ENCODE measurements around the gene DUSP21.
"Not testable (repeated sequence)": the region's sequence is repeated elsewhere in the genome, so short reads cannot be mapped to it uniquely, and the experiment has no call there.

The DUSP21 gene

DNA sequence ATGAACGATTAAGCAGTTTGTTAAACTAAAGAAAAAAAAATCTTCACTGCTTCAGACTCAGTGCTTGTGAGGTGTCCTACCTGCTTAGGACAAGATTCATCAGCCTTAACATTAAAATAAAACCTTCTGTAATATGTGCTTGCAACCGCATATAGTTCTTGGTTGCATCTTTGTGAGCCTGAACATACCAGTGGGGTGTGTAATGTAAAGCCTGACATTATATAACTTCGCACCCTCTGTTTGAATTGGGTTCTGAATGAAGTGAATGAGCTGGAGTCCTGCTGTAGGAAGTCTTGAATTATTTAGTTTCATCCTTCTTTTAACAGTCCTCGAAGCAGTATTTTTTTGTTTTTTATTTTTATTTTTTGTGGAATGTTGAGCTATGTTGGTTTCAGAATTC, 32.3 kb downstream of the DUSP21 start:
- no peak for DNase-seq (ENCODE audit: low read depth)

DNA sequence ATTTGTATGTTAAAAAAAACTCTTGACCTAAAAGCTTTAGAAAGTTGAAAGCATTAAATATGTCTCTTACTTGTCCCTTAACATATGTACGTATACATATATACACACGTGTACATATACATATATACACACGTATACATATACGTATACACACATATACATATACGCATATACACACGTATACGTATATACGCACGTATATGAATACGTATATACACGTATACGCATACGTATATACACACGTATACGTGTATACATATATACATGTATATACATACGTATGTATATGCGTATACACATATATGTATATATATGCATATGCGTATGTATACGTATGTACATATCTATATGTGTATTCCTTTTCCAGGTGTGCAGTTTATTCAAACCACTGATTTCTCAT, 32.9 kb downstream of the DUSP21 start:
- DNase-seq (ENCODE audit: low read depth): no peak

DNA sequence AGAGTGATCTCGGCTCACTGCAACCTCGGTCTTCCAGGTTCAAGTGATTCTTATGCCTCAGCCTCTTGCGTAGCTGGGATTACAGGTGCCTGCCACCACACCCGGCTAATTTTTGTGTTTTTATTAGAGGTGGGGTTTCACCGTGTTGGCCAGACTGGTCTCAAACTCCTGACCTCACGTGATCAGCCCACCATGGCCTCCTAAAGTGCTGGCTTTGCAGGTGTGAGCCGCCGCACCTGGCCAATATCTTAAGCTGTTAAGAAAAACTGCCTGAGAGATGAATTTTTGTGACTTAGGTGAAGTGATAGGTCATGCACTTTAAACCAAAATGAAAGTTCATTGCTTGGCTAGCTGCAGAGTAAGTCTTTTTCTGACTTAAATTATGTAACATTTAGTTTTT, 35.0 kb downstream of the DUSP21 start:
- no peak for DNase-seq (ENCODE audit: low read depth)

DNA sequence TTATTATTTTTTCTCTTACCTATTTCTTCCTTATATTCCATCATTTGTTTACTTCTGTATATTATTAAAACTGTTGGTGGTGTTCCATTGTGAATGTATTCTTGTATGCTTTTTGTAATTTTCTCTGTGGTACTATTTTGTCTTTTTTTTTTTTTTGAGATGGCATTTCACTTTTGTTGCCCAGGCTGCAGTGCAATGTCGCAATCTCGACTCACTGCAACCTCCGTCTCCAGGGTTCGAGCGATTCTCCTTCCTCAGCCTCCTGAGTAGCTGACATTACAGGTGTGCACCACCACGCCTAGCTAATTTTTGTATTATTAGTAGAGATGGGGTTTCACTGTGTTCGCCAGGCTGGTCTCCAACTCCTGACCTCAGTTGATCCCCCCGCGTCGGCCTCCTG, 37.7 kb downstream of the DUSP21 start:
- DNase-seq (ENCODE audit: low read depth): no peak

DNA sequence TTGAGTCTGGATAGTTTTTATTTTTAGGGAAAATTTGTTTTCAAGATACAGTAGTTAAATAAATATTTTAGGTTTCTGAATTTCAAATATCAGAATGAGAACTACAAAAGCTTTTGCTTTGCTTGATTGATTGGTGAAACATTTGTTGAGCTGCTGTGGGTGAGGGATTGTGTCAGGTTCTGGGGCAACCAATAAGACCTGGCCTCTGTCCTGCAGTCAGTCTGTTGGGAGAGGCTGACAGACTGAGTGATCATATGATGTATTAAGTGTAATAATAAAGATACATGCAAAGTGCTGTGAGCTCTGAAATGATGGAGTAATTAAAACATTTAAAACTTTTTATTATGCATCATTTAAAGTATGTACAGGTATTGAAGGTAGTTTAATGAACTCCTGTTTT, 38.8 kb downstream of the DUSP21 start:
- DNase-seq (ENCODE audit: low read depth): no peak

DNA sequence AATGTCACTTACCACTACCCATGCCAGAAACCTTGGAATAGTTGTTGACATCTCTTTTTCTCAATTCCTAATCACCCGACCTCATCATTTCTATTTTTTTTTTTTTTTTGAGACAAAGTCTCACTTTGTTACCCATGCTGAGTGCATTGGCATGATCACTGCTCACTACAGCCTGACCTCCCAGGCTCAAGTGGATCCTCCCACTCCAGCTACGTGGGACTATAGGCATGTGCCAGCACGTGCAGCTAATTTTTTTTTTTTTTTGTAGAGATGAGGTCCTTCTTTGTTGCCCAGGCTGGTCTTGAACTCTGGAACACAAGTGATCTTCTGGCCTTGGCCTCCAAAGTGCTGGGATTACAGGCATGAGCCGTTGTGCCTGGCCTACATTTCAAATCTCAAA, 41.1 kb downstream of the DUSP21 start:
- DNase-seq (ENCODE audit: low read depth): no peak

DNA sequence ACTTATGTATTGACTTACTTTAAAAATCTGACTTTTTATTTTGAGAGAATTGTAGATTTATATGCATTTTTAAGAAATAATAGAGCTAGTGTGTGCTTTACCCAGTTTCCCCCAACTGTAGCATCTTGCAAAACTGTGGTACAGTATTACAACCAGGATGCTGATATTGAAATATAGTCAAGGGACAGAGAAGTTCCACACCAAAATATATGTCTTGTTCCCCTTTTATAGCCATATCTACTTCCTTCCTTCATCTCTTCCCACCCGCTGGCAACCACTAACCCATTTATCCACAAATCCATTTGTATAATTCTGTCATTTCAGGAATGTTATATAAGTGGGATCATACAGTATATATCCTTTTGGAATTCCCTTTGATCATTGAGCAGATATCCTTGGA, 46.0 kb downstream of the DUSP21 start:
- no peak for DNase-seq (ENCODE audit: low read depth)

DNA sequence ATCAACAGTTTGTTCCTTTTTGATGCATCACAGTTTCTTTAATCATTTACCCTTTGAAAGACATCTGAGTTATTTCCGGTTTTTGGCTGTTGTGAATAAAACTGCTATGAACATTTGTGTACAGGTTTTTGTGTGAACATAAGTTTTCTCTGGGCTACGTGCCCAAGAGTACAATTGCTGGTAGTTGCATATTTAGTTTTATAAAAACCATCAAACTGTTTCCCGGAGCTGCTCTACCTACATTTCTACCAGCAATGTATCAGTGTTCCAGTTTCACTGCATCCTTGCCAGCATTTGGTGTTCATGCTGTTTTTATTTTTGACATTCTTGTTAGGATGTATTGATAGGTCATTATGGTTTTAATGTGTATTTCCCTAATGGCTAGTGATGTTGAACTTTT, 46.4 kb downstream of the DUSP21 start:
- no peak for DNase-seq (ENCODE audit: low read depth)

DNA sequence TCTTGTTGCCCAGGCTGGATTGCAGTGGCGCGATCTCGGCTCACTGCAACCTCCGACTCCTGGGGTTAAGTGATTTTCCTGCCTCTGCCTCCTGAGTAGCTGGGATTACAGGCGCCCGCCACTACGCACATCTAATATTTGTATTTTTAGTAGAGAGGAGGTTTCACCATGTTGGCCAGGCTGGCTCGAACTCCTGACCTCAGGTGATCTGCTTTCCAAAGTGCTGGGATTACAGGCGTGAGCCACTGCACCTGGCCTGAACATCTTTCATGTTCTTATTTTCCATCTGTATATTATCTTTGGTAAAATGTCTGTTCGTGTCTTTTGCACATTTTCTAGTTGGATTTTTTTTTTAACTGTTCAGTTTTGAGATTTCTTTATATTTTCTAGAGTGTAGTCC, 46.9 kb downstream of the DUSP21 start:
- DNase-seq (ENCODE audit: low read depth): not testable (repeated sequence)

DNA sequence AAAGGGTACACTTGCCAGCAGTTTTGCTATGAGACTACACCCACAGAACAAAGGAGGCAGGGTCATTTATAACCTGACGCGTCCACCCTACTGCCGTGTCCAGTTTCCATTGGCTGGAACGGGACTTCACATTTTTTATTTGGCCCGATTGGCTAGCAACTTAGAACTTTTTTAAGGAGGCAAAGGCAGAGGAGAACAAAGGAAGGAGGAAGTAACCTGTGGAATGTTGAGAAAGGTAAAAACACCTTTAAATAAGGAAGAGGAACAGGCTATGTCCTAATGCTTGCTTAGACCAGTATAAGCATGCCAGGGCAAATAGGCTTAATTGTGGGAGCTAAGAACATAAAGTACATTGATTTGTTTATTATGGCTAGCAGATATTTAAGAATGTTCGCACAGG, 47.8 kb downstream of the DUSP21 start:
- no peak for DNase-seq (ENCODE audit: low read depth)

Measured in stimulated activated CD8-positive, alpha-beta memory T cell treated with anti-CD3 and anti-CD28 coated beads, Interleukin-4, amount 100 ng/mL, for 24 hours (primary cell).